Measurements from ENCODE around the gene ARHGAP28.
"Not testable (repeated sequence)": the region's sequence is repeated elsewhere in the genome, so short reads cannot be mapped to it uniquely, and the experiment has no call there.

ARHGAP28 gene

GRCh38 chr18:6929370-6930102, 200.0 kb downstream of the ARHGAP28 start:
- no peak for DNase-seq (ENCODE audit: low read depth)

- DNase-seq (ENCODE audit: low read depth) = no peak
Observed at GRCh38 chr18:6934859-6935258, 205.3 kb downstream of the ARHGAP28 start.

- no peak for DNase-seq (ENCODE audit: low read depth)
Observed at GRCh38 chr18:6938003-6938402, 208.5 kb downstream of the ARHGAP28 start.

GRCh38 chr18:6938403-6938802, 208.9 kb downstream of the ARHGAP28 start:
- not testable (repeated sequence) for DNase-seq (ENCODE audit: low read depth)

- no peak for DNase-seq (ENCODE audit: low read depth)
Observed at GRCh38 chr18:6939972-6940371, 210.5 kb downstream of the ARHGAP28 start.

- DNase-seq (ENCODE audit: low read depth) = no peak
Observed at GRCh38 chr18:6940451-6940850, 210.9 kb downstream of the ARHGAP28 start.

- DNase-seq (ENCODE audit: low read depth) = no peak
Observed at GRCh38 chr18:6941996-6942395, 212.5 kb downstream of the ARHGAP28 start.

GRCh38 chr18:6942742-6943141, 213.2 kb downstream of the ARHGAP28 start:
- DNase-seq (ENCODE audit: low read depth) = no peak

- DNase-seq (ENCODE audit: low read depth) = no peak
Observed at GRCh38 chr18:6943143-6943542, 213.6 kb downstream of the ARHGAP28 start.

- DNase-seq (ENCODE audit: low read depth) = no peak
Observed at GRCh38 chr18:6947338-6948030, 218.0 kb downstream of the ARHGAP28 start.

GRCh38 chr18:6948281-6949055, 219.0 kb downstream of the ARHGAP28 start:
- no peak for DNase-seq (ENCODE audit: low read depth)

- DNase-seq (ENCODE audit: low read depth) = no peak
Observed at GRCh38 chr18:6949800-6950586, 220.5 kb downstream of the ARHGAP28 start.

- DNase-seq (ENCODE audit: low read depth) = no peak
Observed at GRCh38 chr18:6950641-6951040, 221.1 kb downstream of the ARHGAP28 start.

GRCh38 chr18:6951336-6952090, 222.0 kb downstream of the ARHGAP28 start:
- no peak for DNase-seq (ENCODE audit: low read depth)

- no peak for DNase-seq (ENCODE audit: low read depth)
Observed at GRCh38 chr18:6954501-6954900, 225.0 kb downstream of the ARHGAP28 start.

- no peak for DNase-seq (ENCODE audit: low read depth)
Observed at GRCh38 chr18:6955304-6955703, 225.8 kb downstream of the ARHGAP28 start.

GRCh38 chr18:6956495-6956894, 227.0 kb downstream of the ARHGAP28 start:
- DNase-seq (ENCODE audit: low read depth) = no peak

GRCh38 chr18:6956999-6957398, 227.5 kb downstream of the ARHGAP28 start:
- no peak for DNase-seq (ENCODE audit: low read depth)

GRCh38 chr18:6959110-6959509, 229.6 kb downstream of the ARHGAP28 start:
- no peak for DNase-seq (ENCODE audit: low read depth)

- no peak for DNase-seq (ENCODE audit: low read depth)
Observed at GRCh38 chr18:6960124-6960523, 230.6 kb downstream of the ARHGAP28 start.

GRCh38 chr18:6960656-6961055, 231.1 kb downstream of the ARHGAP28 start:
- no peak for DNase-seq (ENCODE audit: low read depth)

Data from CMK (cell line).